HG02981 (cell line): ENCODE results near the gene AOAH.

Experiments used
- ATAC-seq: cut with Tn5 transposase; IDR thresholded peaks from one replicate; pipeline ENCODE4 v1.9.1; 2021; ENCODE audit warnings: mild to moderate bottlenecking, moderate library complexity; ENCODE audit not compliant: unreplicated experiment

The AOAH gene

GRCh38 chr7:36565792-36566356, 158.4 kb downstream of the AOAH start:
- no peak for ATAC-seq

- ATAC-seq = no peak
Observed at GRCh38 chr7:36564489-36564888, 159.8 kb downstream of the AOAH start.

GRCh38 chr7:36563706-36564327, 160.5 kb downstream of the AOAH start:
- ATAC-seq = no peak

- no peak for ATAC-seq
Observed at GRCh38 chr7:36562121-36562520, 162.2 kb downstream of the AOAH start.

GRCh38 chr7:36549029-36549428, 175.3 kb downstream of the AOAH start:
- ATAC-seq = no peak

GRCh38 chr7:36547416-36547815, 176.9 kb downstream of the AOAH start:
- no peak for ATAC-seq

- no peak for ATAC-seq
Observed at GRCh38 chr7:36546331-36546730, 178.0 kb downstream of the AOAH start.

GRCh38 chr7:36545291-36545690, 179.0 kb downstream of the AOAH start:
- no peak for ATAC-seq

- no peak for ATAC-seq
Observed at GRCh38 chr7:36538126-36538525, 186.2 kb downstream of the AOAH start.

- no peak for ATAC-seq
Observed at GRCh38 chr7:36535866-36536664, 188.2 kb downstream of the AOAH start.

GRCh38 chr7:36533717-36534116, 190.6 kb downstream of the AOAH start:
- ATAC-seq = no peak

GRCh38 chr7:36532981-36533499, 191.3 kb downstream of the AOAH start:
- ATAC-seq = no peak

GRCh38 chr7:36531951-36532350, 192.3 kb downstream of the AOAH start:
- ATAC-seq = no peak

GRCh38 chr7:36530456-36530855, 193.8 kb downstream of the AOAH start:
- no peak for ATAC-seq

- no peak for ATAC-seq
Observed at GRCh38 chr7:36527549-36527913, 196.8 kb downstream of the AOAH start.

- ATAC-seq = peak; percentile 82
Observed at GRCh38 chr7:36526863-36527548, 197.3 kb downstream of the AOAH start.

GRCh38 chr7:36523371-36524101, 200.8 kb downstream of the AOAH start:
- ATAC-seq = no peak

- ATAC-seq = no peak
Observed at GRCh38 chr7:36522453-36523007, 201.8 kb downstream of the AOAH start.

GRCh38 chr7:36521911-36522310, 202.4 kb downstream of the AOAH start:
- no peak for ATAC-seq

- no peak for ATAC-seq
Observed at GRCh38 chr7:36521133-36521532, 203.2 kb downstream of the AOAH start.
